Lung microvascular endothelial cell (primary cell): ENCODE data around the gene TNFRSF8. TPM values are rescaled to one million over a fixed set of nuclear protein-coding genes. Genes with fewer than 3 reads are reported as not detected.
"Not testable (repeated sequence)": the region's sequence is repeated elsewhere in the genome, so short reads cannot be mapped to it uniquely, and the experiment has no call there.

Experiments used
- DNase-seq, 2 donors: peaks; one replicate each; pipeline versions ENCODE4 v3.0.0 to v3.0.0-alpha.2; 2010; ENCODE audit warnings: low read depth in 2 of 2
- total RNA-seq: library from RNA; depleted of rRNA; stranded (reverse); fragments of >200 nt; gene quantifications from 2 replicates; pipeline ENCODE4 v1.2.1, GENCODE V29; 2014

The TNFRSF8 gene
- total RNA-seq, 1 donor from 2014 or later: not detected

GRCh38 chr1:12038356-12039163 lies 24.5 kb upstream of the TNFRSF8 start:
- DNase-seq: no peak

GRCh38 chr1:12039164-12039525 lies 24.0 kb upstream of the TNFRSF8 start:
- DNase-seq: no peak

- not testable (repeated sequence) for DNase-seq
Measured at GRCh38 chr1:12039824-12040456, 23.2 kb upstream of the TNFRSF8 start.

GRCh38 chr1:12040457-12041051 lies 22.5 kb upstream of the TNFRSF8 start:
- peak in 1 of 2 donors; percentile 31 for DNase-seq

GRCh38 chr1:12044187-12044877 lies 18.8 kb upstream of the TNFRSF8 start:
- not testable (repeated sequence) for DNase-seq

- DNase-seq: no peak
Measured at GRCh38 chr1:12046749-12047119, 16.4 kb upstream of the TNFRSF8 start.

GRCh38 chr1:12047120-12047876 lies 15.8 kb upstream of the TNFRSF8 start:
- no peak for DNase-seq

- DNase-seq: no peak
Measured at GRCh38 chr1:12048372-12048771, 14.7 kb upstream of the TNFRSF8 start.

GRCh38 chr1:12049616-12050015 lies 13.5 kb upstream of the TNFRSF8 start:
- DNase-seq: no peak

- no peak for DNase-seq
Measured at GRCh38 chr1:12051361-12051760, 11.7 kb upstream of the TNFRSF8 start.

- DNase-seq: peak; percentile 15 to 59
Measured at GRCh38 chr1:12052008-12052573, 11.0 kb upstream of the TNFRSF8 start.

- DNase-seq: no peak
Measured at GRCh38 chr1:12052997-12053686, 10.0 kb upstream of the TNFRSF8 start.

GRCh38 chr1:12053752-12054548 lies 9.2 kb upstream of the TNFRSF8 start:
- no peak for DNase-seq

GRCh38 chr1:12055259-12055658 lies 7.8 kb upstream of the TNFRSF8 start:
- no peak for DNase-seq

- DNase-seq: no peak
Measured at GRCh38 chr1:12056331-12056841, 6.7 kb upstream of the TNFRSF8 start.

- no peak for DNase-seq
Measured at GRCh38 chr1:12057382-12057781, 5.7 kb upstream of the TNFRSF8 start.

GRCh38 chr1:12057940-12058687 lies 5.0 kb upstream of the TNFRSF8 start:
- no peak for DNase-seq

GRCh38 chr1:12059226-12059625 lies 3.9 kb upstream of the TNFRSF8 start:
- DNase-seq: no peak
